DOHH2 (cell line): ENCODE data around the gene GATAD2A.
"Not testable (repeated sequence)": the region's sequence is repeated elsewhere in the genome, so short reads cannot be mapped to it uniquely, and the experiment has no call there.

Source experiments
- H3F3A ChIP-seq: fragments of 200-600 bp; sonication (generic), shearing (Covaris generic); 2 replicates; pipeline ENCODE4 v1.6.0; 2016; ENCODE audit warnings: antibody characterized with exemption, mild to moderate bottlenecking; ENCODE audit not compliant: control insufficient read depth, insufficient read depth
- H3K27ac ChIP-seq: fragments of 200-600 bp; sonication (generic); 2 replicates; pipeline ENCODE4 v1.5.1; 2014; ENCODE audit warnings: low read depth, mild to moderate bottlenecking, low read length, moderate library complexity
- H3K27me3 ChIP-seq: fragments of 200-600 bp; sonication (generic); 2 replicates; pipeline ENCODE4 v1.6.1; 2014; ENCODE audit warnings: mild to moderate bottlenecking, low read length, mixed read lengths; ENCODE audit not compliant: control insufficient read depth
- H3K36me3 ChIP-seq: fragments of 200-600 bp; sonication (generic); 2 replicates; pipeline ENCODE4 v1.6.1; 2014; ENCODE audit warnings: mild to moderate bottlenecking, low read length, moderate library complexity, mixed read lengths; ENCODE audit not compliant: control insufficient read depth
- H3K4me1 ChIP-seq: fragments of 200-600 bp; sonication (generic); 2 replicates; pipeline ENCODE4 v1.6.1; 2014; ENCODE audit warnings: mild to moderate bottlenecking, low read length, mixed read lengths; ENCODE audit not compliant: control insufficient read depth
- H3K4me2 ChIP-seq: fragments of 200-600 bp; sonication (generic); 2 replicates; pipeline ENCODE4 v1.6.0; 2014; ENCODE audit warnings: mild to moderate bottlenecking, low read length, moderate library complexity
- H3K4me3 ChIP-seq: fragments of 200-600 bp; sonication (generic); 2 replicates; pipeline ENCODE4 v1.5.1; 2014; ENCODE audit warnings: mild to moderate bottlenecking, low read length, mixed read lengths
- H3K79me2 ChIP-seq: fragments of 200-600 bp; sonication (generic); 2 replicates; pipeline ENCODE4 v1.6.1; 2014; ENCODE audit warnings: mild to moderate bottlenecking, low read length, mixed read lengths; ENCODE audit not compliant: control insufficient read depth
- H3K9me2 ChIP-seq: fragments of 200-600 bp; sonication (generic); replicated peaks from 2 replicates; pipeline ENCODE4 v1.6.1; 2014; ENCODE audit warnings: mild to moderate bottlenecking, low read length, mixed read lengths; ENCODE audit not compliant: control insufficient read depth
- H3K9me3 ChIP-seq: fragments of 200-600 bp; sonication (generic); 2 replicates; pipeline ENCODE4 v1.6.1; 2014; ENCODE audit warnings: antibody characterized with exemption, low read length, mixed read lengths; ENCODE audit not compliant: control insufficient read depth, insufficient read depth
- H4K20me1 ChIP-seq: fragments of 200-600 bp; sonication (generic); 2 replicates; pipeline ENCODE4 v1.6.0; 2014; ENCODE audit warnings: low read depth, mild to moderate bottlenecking, antibody characterized with exemption, low read length, moderate library complexity; ENCODE audit not compliant: control insufficient read depth, insufficient read depth
- CTCF ChIP-seq: fragments of 200-600 bp; sonication (generic); IDR thresholded peaks from one replicate; pipeline ENCODE4 v1.5.1; 2014; ENCODE audit warnings: antibody characterized with exemption, mild to moderate bottlenecking, low read depth, low read length; ENCODE audit not compliant: poor library complexity, severe bottlenecking
- EZH2phosphoT487 ChIP-seq: fragments of 200-600 bp; sonication (generic); IDR thresholded peaks from 2 replicates; pipeline ENCODE4 v1.6.1; 2017; ENCODE audit warnings: borderline replicate concordance, mild to moderate bottlenecking, antibody characterized with exemption, low read length, moderate library complexity, mixed read lengths

Gene GATAD2A

DNA sequence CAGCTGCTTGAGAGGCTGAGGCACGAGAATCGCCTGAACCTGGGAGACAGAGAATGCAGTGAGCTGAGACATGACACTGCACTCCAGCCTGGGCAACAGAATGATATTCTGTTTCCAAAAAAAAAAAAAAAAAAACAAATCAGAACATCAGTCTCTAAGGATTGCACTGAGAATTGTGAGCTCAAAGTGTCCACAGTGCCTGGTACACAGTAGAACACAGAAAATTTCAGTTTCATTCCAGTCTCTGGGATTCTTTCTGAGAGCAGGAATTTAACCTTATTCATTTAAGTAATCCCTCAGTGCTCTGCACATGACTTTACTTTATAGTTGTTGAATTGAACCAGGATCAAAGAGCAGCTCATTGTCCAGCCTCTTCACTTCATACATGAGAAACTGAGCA is 25.9 kb upstream of the GATAD2A start:
- peaks cover 2% of the 10 kb centered on the region; the same call in 1 of the 2 replicates for H3K79me2 ChIP-seq
- H3K4me2 ChIP-seq: no peak overlapping the region
- H3K27me3 ChIP-seq: no peaks in the 10 kb centered on the region
- no peaks in the 10 kb centered on the region for H3K9me3 ChIP-seq
- no peaks in the 10 kb centered on the region for H4K20me1 ChIP-seq
- H3F3A ChIP-seq: no peaks in the 10 kb centered on the region; the same call in 1 of the 2 replicates
- TF ChIP-seq CTCF (no peak), EZH2phosphoT487 (no peak)
- no peak overlapping the region for H3K4me3 ChIP-seq
- H3K9me2 ChIP-seq: no peaks in the 10 kb centered on the region
- no peaks in the 10 kb centered on the region for H3K36me3 ChIP-seq
- H3K27ac ChIP-seq: no peak overlapping the region
- H3K4me1 ChIP-seq: peaks cover 17% of the 10 kb centered on the region

DNA sequence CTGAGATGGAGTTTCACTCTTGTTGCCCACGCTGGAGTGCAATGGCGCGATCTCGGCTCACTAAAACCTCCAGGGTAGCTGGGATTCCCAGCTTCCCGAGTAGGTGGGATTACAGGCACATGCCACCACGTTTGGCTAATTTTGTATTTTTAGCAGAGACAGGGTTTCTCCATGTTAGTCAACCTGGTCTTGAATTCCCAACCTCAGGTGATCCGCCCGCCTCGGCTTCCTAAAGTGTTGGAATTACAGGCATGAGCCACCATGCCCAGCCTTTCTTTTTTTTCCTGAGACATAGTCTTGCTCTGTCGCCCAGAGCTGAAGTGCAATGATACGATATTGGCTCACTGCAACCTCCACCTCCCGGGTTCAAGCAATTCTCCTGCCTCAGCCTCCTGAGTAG is 25.2 kb upstream of the GATAD2A start:
- peaks cover 15% of the 10 kb centered on the region for H3K4me1 ChIP-seq
- not testable (repeated sequence) for H3K4me2 ChIP-seq, H3K27me3 ChIP-seq, H3K9me3 ChIP-seq, H3F3A ChIP-seq, H3K4me3 ChIP-seq, H4K20me1 ChIP-seq, H3K9me2 ChIP-seq, H3K27ac ChIP-seq, H3K79me2 ChIP-seq, H3K36me3 ChIP-seq

- TF ChIP-seq CTCF: no peak
- no peak for TF ChIP-seq EZH2phosphoT487
- Histone ChIP-seq H3K27ac (no peak overlapping the region), H3K4me2 (no peak overlapping the region)
Observed at GRCh38 chr19:19381007-19381926, 24.2 kb upstream of the GATAD2A start.

GRCh38 chr19:19382118-19382517 is 23.4 kb upstream of the GATAD2A start:
- Histone ChIP-seq H3K27me3 (no peaks in the 10 kb centered on the region), H3K4me1 (peaks cover 18% of the 10 kb centered on the region), H3K9me3 (no peaks in the 10 kb centered on the region), H3K4me3 (no peak overlapping the region), H3K27ac (no peak overlapping the region), H3K9me2 (no peaks in the 10 kb centered on the region), H3K36me3 (peaks cover 5% of the 10 kb centered on the region; the same call in 1 of the 2 replicates), H4K20me1 (no peaks in the 10 kb centered on the region), H3K79me2 (peaks cover 16% of the 10 kb centered on the region), H3F3A (no peaks in the 10 kb centered on the region), H3K4me2 (no peak overlapping the region)
- no peak for TF ChIP-seq CTCF
- no peak for TF ChIP-seq EZH2phosphoT487

More at GRCh38 chr19:19381007-19381926, 24.2 kb upstream of the GATAD2A start:
- no peaks in the 10 kb centered on the region for H3K9me3 ChIP-seq
- no peaks in the 10 kb centered on the region for H4K20me1 ChIP-seq
- peaks cover 13% of the 10 kb centered on the region for H3K4me1 ChIP-seq
- peaks cover 2% of the 10 kb centered on the region; the same call in 1 of the 2 replicates for H3K36me3 ChIP-seq
- H3K9me2 ChIP-seq: no peaks in the 10 kb centered on the region
- no peaks in the 10 kb centered on the region for H3F3A ChIP-seq
- no peaks in the 10 kb centered on the region for H3K27me3 ChIP-seq
- peaks cover 8% of the 10 kb centered on the region for H3K79me2 ChIP-seq
- no peak overlapping the region for H3K4me3 ChIP-seq
